ENCODE results near the gene ROS1.

The ROS1 gene

DNA sequence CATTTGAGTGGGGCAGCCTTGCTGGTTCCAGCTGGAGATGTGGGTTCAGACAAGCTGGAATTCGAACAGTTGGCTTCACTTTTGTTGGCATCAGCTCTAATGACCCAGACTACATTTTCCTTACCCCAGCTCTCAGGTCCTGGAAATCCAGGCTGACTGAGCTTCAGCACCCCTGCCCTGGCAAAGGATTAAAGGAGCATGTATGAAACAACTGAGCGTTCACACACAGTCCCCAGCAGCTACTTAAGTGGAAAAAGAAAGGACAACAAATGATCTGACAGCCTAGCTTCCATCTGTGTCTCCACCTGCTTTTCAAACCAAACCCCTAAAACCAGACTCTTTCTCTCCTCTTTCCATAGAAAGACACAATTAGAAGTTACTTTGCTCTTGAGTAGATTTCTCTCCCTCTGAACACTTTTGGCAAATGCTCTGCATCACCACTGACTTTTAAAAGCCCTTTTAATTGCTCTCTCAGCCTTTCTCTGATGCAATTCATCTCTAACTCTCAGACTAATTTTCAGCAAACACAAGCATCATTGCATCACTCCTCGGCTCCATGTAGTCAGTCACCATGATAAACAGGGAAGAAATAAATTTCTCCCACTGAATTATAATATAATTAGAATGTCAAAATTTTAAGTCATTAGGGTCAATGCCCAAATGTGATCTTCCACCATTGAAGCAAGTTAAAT is 28.1 kb downstream of the ROS1 start:
- no peak for FAIRE-seq
- TF ChIP-seq TAF1 (IDR thresholded peaks at IDR 0.05; ENCODE audit: borderline replicate concordance, low read depth, low read length) (no peak), POLR2AphosphoS5 (IDR thresholded peaks at IDR 0.05; ENCODE audit: low read depth, low read length) (no peak), POLR2A (IDR thresholded peaks at IDR 0.05; ENCODE audit: low read depth, low read length) (no peak)

DNA sequence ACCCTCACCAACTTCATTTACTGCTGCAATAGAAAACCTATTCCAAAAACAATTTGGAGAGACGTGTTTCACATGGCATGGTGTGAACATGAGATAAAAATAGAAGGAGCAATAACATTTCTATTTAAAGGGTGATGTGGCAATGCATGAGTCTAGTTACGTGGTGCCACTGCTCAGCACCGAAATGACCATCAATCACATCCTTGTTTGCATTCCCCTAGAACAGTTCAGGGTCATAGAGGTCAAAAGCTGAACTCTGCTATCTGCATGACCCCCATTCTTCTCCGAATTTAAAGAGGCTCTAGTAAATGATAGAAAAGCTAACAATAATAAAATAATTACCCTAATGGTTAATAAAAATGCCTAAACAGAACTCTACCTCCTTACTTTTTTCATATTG is 29.5 kb downstream of the ROS1 start:
- no peak for FAIRE-seq
- no peak for TF ChIP-seq TAF1 (IDR thresholded peaks at IDR 0.05; ENCODE audit: borderline replicate concordance, low read depth, low read length)
- TF ChIP-seq POLR2AphosphoS5 (IDR thresholded peaks at IDR 0.05; ENCODE audit: low read depth, low read length) = no peak
- no peak for TF ChIP-seq POLR2A (IDR thresholded peaks at IDR 0.05; ENCODE audit: low read depth, low read length)
- DNase-seq (ENCODE audit: insufficient read length) = no peak

More for the DNA sequence above, 28.1 kb downstream of the ROS1 start:
- no peak for DNase-seq (ENCODE audit: insufficient read length)

DNA sequence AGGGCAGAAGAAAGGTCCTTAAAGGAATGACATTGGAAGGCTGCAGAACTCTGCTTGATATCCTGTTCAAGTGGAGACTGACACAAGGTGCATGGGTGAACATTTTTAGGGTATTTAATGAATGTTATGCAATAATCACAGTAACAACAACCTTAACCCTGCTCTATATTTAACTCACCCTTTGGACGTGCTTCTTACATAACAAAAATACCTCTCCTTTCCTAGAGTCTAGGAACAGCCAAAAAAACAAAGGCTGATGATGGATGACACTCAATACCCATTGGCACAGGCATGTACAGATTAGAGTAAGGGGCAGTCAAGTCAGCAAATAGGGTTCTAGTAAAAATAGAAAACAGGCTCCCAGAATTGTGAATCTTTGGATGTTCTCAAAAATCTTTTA is 30.6 kb downstream of the ROS1 start:
- FAIRE-seq (no peak), DNase-seq (ENCODE audit: insufficient read length) (no peak)
- TF ChIP-seq POLR2AphosphoS5 (IDR thresholded peaks at IDR 0.05; ENCODE audit: low read depth, low read length) = no peak
- no peak for TF ChIP-seq POLR2A (IDR thresholded peaks at IDR 0.05; ENCODE audit: low read depth, low read length)
- no peak for TF ChIP-seq TAF1 (IDR thresholded peaks at IDR 0.05; ENCODE audit: borderline replicate concordance, low read depth, low read length)

DNA sequence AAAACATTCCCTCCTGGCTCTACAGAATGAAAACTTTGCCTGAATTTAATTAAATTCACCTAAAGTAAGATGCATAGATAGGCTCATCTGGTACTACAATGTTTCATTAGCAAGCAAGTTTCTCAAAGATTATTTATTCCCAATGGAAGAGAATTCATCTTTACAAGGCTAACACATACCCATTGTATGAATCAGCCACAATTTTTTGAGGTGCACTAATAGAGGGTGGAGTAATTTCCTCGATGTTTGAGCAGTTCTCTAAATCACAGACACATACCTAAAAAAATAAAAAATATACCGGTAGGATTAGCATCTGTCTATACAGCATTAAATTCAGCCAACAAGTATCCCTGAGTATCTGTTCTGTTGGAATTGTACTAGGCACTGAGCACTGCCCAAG is 32.7 kb downstream of the ROS1 start:
- FAIRE-seq = no peak
- DNase-seq (ENCODE audit: insufficient read length) = no peak
- no peak for TF ChIP-seq POLR2AphosphoS5 (IDR thresholded peaks at IDR 0.05; ENCODE audit: low read depth, low read length)
- TF ChIP-seq TAF1 (IDR thresholded peaks at IDR 0.05; ENCODE audit: borderline replicate concordance, low read depth, low read length) = no peak
- TF ChIP-seq POLR2A (IDR thresholded peaks at IDR 0.05; ENCODE audit: low read depth, low read length) = no peak

DNA sequence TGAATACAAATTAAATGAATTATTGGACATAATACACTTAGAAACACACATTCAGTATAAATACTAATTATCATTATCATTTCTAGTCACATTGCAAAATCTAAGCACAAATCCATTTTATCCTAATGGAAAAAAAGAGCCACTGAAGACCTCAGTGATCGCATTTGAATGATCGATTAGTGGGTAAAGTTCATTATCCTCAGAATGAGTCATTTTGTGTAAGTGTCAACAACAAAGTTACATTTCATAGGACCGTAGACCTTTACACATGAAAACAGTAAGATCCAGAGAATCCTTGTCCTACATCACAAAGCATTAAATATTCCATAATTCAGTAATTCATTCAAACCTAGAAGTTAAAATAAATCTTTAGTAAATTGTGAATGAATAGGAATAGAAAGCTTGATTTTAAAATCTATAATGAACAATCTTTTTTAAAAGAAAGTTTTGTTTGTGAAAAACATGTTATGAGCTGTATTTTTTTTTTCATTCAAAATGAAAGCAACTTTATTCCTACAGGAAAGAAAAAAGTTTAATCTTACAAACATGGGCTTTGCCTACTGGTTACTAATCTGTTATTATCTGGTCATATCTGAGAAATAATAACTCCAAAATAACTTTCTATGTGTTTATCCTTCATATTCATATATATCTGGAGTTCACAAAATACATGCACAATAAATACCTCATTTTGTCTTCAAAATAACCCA is 33.7 kb downstream of the ROS1 start:
- TF ChIP-seq TAF1 (IDR thresholded peaks at IDR 0.05; ENCODE audit: borderline replicate concordance, low read depth, low read length) = no peak
- TF ChIP-seq POLR2AphosphoS5 (IDR thresholded peaks at IDR 0.05; ENCODE audit: low read depth, low read length) = no peak
- TF ChIP-seq POLR2A (IDR thresholded peaks at IDR 0.05; ENCODE audit: low read depth, low read length) = no peak
- FAIRE-seq (no peak), DNase-seq (ENCODE audit: insufficient read length) (no peak)

DNA sequence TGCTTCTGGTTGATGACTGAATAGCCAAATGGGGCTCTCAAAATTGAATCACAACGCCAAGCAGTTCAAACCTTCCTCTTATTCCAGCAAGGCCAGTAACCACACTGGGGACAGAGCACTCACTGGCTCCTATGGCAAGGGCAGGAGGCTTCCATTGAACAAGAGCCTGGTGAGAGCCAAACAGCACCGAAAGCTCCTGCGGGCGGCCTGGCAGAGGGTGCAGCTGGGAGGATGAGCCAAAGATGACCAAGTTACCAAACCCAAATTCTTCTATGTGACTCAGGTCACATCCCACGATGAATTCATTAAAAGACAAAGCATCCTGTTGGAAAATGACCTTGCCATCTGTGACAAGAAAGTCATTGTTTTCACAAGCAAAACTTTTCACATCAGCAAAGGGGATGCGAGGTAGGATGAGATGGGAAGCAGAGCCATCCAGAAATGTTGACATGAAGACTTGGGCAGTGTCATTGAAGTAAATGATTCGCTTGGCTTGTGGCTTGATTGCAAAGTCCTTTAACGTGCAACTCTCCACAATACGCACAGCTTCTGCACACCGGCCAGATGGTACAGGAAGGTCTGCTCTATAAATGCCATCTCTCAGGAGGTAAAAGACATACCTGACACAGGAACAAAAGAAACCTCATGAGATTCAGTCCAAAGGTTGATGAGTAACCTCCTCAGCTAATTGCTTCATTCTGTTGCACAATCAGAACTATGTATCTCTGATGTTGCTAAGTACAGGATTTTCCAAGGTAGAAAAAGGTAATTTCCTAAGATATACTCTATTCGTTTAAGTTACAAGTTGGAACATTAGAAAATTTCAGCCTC is 36.3 kb downstream of the ROS1 start:
- DNase-seq (ENCODE audit: insufficient read length) = no peak
- no peak for FAIRE-seq
- TF ChIP-seq TAF1 (IDR thresholded peaks at IDR 0.05; ENCODE audit: borderline replicate concordance, low read depth, low read length) (no peak), POLR2AphosphoS5 (IDR thresholded peaks at IDR 0.05; ENCODE audit: low read depth, low read length) (no peak), POLR2A (IDR thresholded peaks at IDR 0.05; ENCODE audit: low read depth, low read length) (no peak)

DNA sequence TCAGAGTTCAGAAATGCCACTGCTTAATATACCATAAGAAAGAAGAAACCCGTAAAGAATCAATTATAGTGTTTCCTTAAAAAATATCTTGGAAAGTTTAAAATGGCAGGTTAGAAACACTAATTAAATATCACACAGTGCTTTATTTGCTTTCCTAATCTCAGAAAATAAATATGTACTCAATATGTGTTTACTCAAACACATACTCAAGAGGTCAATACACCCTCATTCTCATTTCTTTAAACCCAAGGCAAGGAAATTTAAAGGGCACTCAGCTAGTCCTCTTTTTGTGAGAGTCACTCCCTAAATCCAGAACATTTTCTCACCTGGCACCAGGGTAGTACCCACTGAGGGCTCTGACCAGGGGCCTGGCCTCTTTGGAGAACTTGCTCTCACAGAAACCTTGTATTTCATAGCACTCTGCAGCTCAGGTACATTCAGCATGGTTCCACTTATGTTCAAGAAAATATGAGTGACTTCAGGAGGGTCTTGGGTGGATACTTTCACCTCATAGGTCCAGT is 38.2 kb downstream of the ROS1 start:
- DNase-seq (ENCODE audit: insufficient read length) (no peak), FAIRE-seq (no peak)
- TF ChIP-seq POLR2A (IDR thresholded peaks at IDR 0.05; ENCODE audit: low read depth, low read length) = no peak
- TF ChIP-seq TAF1 (IDR thresholded peaks at IDR 0.05; ENCODE audit: borderline replicate concordance, low read depth, low read length) = no peak
- TF ChIP-seq POLR2AphosphoS5 (IDR thresholded peaks at IDR 0.05; ENCODE audit: low read depth, low read length) = no peak

DNA sequence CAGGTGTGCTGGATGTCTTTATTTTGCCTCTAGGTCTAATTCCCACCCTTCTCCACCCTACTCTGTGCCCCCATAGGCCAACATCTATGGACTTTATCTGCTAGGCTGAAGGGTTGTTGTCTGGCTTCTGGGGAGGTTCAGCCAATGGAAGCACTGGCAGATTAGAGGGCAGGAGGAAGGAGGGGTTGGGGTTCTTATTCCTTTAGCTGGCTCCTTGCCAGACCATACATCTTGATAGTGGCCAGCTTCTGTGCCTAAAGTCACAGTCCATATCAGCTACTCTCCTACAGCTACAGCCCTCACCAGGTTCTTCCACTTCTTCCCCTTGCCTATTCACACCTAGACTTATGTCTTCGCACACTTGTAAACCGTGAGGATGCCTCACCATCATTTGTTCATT is 41.1 kb downstream of the ROS1 start:
- no peak for TF ChIP-seq POLR2A (IDR thresholded peaks at IDR 0.05; ENCODE audit: low read depth, low read length)
- TF ChIP-seq TAF1 (IDR thresholded peaks at IDR 0.05; ENCODE audit: borderline replicate concordance, low read depth, low read length) = no peak
- TF ChIP-seq POLR2AphosphoS5 (IDR thresholded peaks at IDR 0.05; ENCODE audit: low read depth, low read length) = no peak
- no peak for FAIRE-seq
- no peak for DNase-seq (ENCODE audit: insufficient read length)

DNA sequence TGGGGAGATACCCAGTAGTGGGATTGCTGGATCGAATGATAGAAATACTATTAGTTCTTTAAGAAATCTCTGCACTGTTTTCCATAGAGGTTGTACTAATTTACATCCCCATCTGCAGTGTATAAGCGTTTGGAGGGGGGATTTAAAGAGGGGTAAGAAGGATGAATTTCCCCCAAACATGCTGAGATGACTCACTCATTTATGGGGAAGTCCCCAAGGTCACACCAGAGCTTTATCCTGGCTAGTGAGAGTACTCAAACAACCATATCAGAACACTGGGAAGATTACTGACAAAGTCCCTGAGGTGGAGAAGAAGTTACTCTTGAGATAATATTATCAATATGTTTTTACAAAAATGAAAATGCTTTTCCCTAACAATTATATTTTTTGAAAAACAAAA is 44.0 kb downstream of the ROS1 start:
- FAIRE-seq (no peak), DNase-seq (ENCODE audit: insufficient read length) (no peak)
- TF ChIP-seq POLR2A (IDR thresholded peaks at IDR 0.05; ENCODE audit: low read depth, low read length) = no peak
- TF ChIP-seq TAF1 (IDR thresholded peaks at IDR 0.05; ENCODE audit: borderline replicate concordance, low read depth, low read length) = no peak
- no peak for TF ChIP-seq POLR2AphosphoS5 (IDR thresholded peaks at IDR 0.05; ENCODE audit: low read depth, low read length)

DNA sequence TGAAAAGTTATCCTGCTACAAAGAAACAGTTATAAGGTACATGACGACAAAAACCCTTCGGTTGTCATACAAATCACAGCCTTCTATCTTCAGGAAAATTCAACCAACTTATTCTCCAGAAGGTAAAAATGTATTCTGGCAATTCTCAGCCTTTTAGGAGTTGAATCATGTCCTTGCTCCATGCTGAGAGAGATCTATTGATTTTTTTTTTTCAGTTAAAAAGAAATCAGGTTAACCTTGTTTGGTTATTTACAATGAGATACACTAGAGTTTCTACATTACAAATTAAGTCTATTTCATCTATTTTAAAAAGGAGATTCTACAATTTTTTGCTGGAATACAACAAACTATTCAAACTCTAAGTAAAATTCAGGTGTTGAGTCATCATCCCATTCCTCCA is 45.4 kb downstream of the ROS1 start:
- DNase-seq (ENCODE audit: insufficient read length) (no peak), FAIRE-seq (no peak)
- no peak for TF ChIP-seq POLR2A (IDR thresholded peaks at IDR 0.05; ENCODE audit: low read depth, low read length)
- TF ChIP-seq TAF1 (IDR thresholded peaks at IDR 0.05; ENCODE audit: borderline replicate concordance, low read depth, low read length) = no peak
- no peak for TF ChIP-seq POLR2AphosphoS5 (IDR thresholded peaks at IDR 0.05; ENCODE audit: low read depth, low read length)

DNA sequence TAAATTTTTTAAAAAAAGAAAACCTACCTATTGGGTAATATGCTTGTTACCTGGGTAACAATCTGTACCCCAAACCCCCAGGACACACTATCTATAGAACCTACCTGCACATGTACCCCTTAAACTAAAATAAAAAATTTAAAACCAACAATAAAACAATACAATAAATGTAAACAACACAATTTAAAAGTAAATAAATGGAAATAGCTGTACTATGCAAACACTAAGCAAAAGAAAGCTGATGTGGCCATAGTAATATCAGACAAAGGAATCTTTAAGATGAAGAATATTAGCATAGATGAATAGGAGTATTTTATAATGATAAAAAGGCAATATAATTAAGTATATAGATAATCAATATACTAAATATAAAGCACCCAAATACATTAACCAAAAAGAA is 50.3 kb downstream of the ROS1 start:
- DNase-seq (ENCODE audit: insufficient read length) (no peak), FAIRE-seq (no peak)

More for the DNA sequence above, 50.3 kb downstream of the ROS1 start:
- no peak for TF ChIP-seq POLR2A (IDR thresholded peaks at IDR 0.05; ENCODE audit: low read depth, low read length)
- no peak for TF ChIP-seq TAF1 (IDR thresholded peaks at IDR 0.05; ENCODE audit: borderline replicate concordance, low read depth, low read length)
- no peak for TF ChIP-seq POLR2AphosphoS5 (IDR thresholded peaks at IDR 0.05; ENCODE audit: low read depth, low read length)

Data from GM12892 (cell line).